Smooth muscle cell (in vitro differentiated cells): ENCODE results near the gene CSTB. TPM values are rescaled to one million over a fixed set of nuclear protein-coding genes. Genes with fewer than 3 reads are reported as not detected.
"Not testable (repeated sequence)": the region's sequence is repeated elsewhere in the genome, so short reads cannot be mapped to it uniquely, and the experiment has no call there.

Experiments
- DNase-seq: peaks from one replicate; lab custom pipeline; 2025; ENCODE audit not compliant: unreplicated experiment; lab: John Stamatoyannopoulos, UW
- H2AFZ ChIP-seq: fragments of 200-600 bp; sonication (generic); 2 replicates; pipeline ENCODE4 v1.6.0; 2016; ENCODE audit warnings: antibody characterized with exemption, low read depth, mild to moderate bottlenecking
- H3F3A ChIP-seq: fragments of 200-600 bp; sonication (generic); 2 replicates; pipeline ENCODE4 v1.6.0; 2017; ENCODE audit warnings: antibody characterized with exemption, low read depth
- H3K27ac ChIP-seq: fragments of 200-600 bp; sonication (generic); 2 replicates; pipeline ENCODE4 v1.5.1; 2016; ENCODE audit warnings: low read depth, mild to moderate bottlenecking
- H3K27me3 ChIP-seq: fragments of 200-600 bp; sonication (generic); 2 replicates; pipeline ENCODE4 v1.6.1; 2016; ENCODE audit warnings: low read depth, mild to moderate bottlenecking
- H3K36me3 ChIP-seq: fragments of 200-600 bp; sonication (generic); 2 replicates; pipeline ENCODE4 v1.5.1; 2016; ENCODE audit warnings: low read depth
- H3K4me1 ChIP-seq: fragments of 200-600 bp; sonication (generic); 2 replicates; pipeline ENCODE4 v1.5.1; 2016; ENCODE audit warnings: low read depth
- H3K4me2 ChIP-seq: fragments of 200-600 bp; sonication (generic); 2 replicates; pipeline ENCODE4 v1.6.0; 2016; ENCODE audit warnings: mild to moderate bottlenecking
- H3K4me3 ChIP-seq: fragments of 200-600 bp; sonication (generic); 2 replicates; pipeline ENCODE4 v1.5.1; 2016; ENCODE audit warnings: mild to moderate bottlenecking
- H3K79me2 ChIP-seq: fragments of 200-600 bp; sonication (generic); 2 replicates; pipeline ENCODE4 v1.6.0; 2016; ENCODE audit warnings: low read depth, mild to moderate bottlenecking
- H3K9ac ChIP-seq: fragments of 200-600 bp; sonication (generic); 2 replicates; pipeline ENCODE4 v1.6.0; 2016; ENCODE audit warnings: low read depth
- H3K9me3 ChIP-seq: fragments of 200-600 bp; sonication (generic); replicated peaks from 2 replicates; pipeline ENCODE4 v1.5.1; 2016; ENCODE audit warnings: low read depth
- H4K20me1 ChIP-seq: fragments of 200-600 bp; sonication (generic); 2 replicates; pipeline ENCODE4 v1.6.0; 2016; ENCODE audit warnings: low read depth
- WGBS: methylation state at CpG from one replicate; pipeline ENCODE4 v1.1.7; 2016; ENCODE audit warnings: low lambda C conversion rate; 5-methylcytosine and 5-hydroxymethylcytosine counted together
- polyA plus RNA-seq: library from polyadenylated mRNA; unstranded; fragments of >200 nt; fragmentation: Nextera tagmentation; extraction: Ambion mirVana; gene quantifications from 2 replicates; pipeline ENCODE4 v1.2.1, GENCODE V29; 2016
- total RNA-seq: library from RNA; depleted of rRNA; stranded (reverse); fragments of >200 nt; gene quantifications from 2 replicates; pipeline ENCODE4 v1.2.3, GENCODE V29; 2014
- TF ChIP-seq, protein P1 (sequence below): fragments of 200-600 bp; sonication (generic); IDR thresholded peaks from 2 replicates; pipeline ENCODE4 v1.5.1; 2017; ENCODE audit warnings: borderline replicate concordance, mild to moderate bottlenecking, antibody characterized with exemption; ENCODE audit not compliant: insufficient read depth, poor library complexity, severe bottlenecking

CSTB gene
- 22.2 and 29.9 TPM in 2 replicates for total RNA-seq
- 74.0 and 97.6 TPM in 2 replicates for polyA plus RNA-seq

DNA sequence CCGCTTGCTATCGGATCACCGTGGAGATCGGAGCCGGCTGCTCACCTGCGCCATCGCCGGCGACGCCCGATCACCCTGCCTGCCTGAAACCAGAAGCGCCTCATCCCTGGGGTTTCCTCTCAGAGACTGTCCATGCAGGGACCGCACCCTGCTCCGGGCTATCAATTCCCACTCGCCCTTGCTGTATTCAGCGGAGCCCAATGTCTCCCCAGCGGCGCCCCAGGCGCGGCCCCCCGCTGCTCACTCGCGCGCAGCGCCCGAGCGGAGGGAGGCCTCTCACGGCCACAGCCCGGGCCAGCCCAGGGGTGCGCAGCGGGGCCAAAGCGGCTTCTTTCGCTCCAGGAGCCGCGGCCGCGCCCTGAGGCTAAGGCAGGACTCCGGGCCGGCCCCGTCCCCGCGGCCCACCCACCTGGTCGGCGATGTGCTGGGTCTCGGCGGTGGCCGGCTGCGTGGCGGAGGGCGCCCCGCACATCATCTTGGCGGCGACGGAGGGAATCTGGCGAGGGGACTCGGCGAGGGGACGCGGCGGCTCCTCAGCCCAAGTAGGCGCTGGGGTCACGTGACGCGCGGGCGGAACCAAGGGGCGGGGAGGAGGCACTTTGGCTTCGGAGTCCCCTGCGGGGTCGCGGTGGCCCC, at the start of gene CSTB:
Gene CSTB (minus strand): TSS at position 514 of the 636 bp plus-strand sequence. CDS start 39 bp downstream, at position 475.
- no peak within 1 kb of the TSS for H2AFZ ChIP-seq
- H3K9ac ChIP-seq, result peak within 1 kb of the TSS; percentile 70
- H3K27ac ChIP-seq, result peak within 1 kb of the TSS; percentile 49
- WGBS, result under 1% methylated on average over 65 of the region's 71 CpGs
- peaks cover 15% of the 10 kb centered on the region for H3K79me2 ChIP-seq
- peaks cover 5% of the 10 kb centered on the region for H3F3A ChIP-seq
- no peaks in the 10 kb centered on the region for H3K27me3 ChIP-seq
- TF ChIP-seq, protein P1, sequence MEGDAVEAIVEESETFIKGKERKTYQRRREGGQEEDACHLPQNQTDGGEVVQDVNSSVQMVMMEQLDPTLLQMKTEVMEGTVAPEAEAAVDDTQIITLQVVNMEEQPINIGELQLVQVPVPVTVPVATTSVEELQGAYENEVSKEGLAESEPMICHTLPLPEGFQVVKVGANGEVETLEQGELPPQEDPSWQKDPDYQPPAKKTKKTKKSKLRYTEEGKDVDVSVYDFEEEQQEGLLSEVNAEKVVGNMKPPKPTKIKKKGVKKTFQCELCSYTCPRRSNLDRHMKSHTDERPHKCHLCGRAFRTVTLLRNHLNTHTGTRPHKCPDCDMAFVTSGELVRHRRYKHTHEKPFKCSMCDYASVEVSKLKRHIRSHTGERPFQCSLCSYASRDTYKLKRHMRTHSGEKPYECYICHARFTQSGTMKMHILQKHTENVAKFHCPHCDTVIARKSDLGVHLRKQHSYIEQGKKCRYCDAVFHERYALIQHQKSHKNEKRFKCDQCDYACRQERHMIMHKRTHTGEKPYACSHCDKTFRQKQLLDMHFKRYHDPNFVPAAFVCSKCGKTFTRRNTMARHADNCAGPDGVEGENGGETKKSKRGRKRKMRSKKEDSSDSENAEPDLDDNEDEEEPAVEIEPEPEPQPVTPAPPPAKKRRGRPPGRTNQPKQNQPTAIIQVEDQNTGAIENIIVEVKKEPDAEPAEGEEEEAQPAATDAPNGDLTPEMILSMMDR, result no peak
- no peaks in the 10 kb centered on the region for H3K36me3 ChIP-seq
- DNase-seq, result peak; percentile 63
- H4K20me1 ChIP-seq, result peaks cover 17% of the 10 kb centered on the region
- H3K4me3 ChIP-seq, result peak within 1 kb of the TSS; percentile 93
- peaks cover 6% of the 10 kb centered on the region for H3K4me1 ChIP-seq
- peak within 1 kb of the TSS; percentile 97 for H3K4me2 ChIP-seq
- no peaks in the 10 kb centered on the region for H3K9me3 ChIP-seq

GRCh38 chr21:43825242-43825935, 49.3 kb upstream of the CSTB start:
- Histone ChIP-seq H3K9ac (no peak overlapping the region), H3F3A (peaks cover 3% of the 10 kb centered on the region), H3K9me3 (no peaks in the 10 kb centered on the region), H3K79me2 (no peaks in the 10 kb centered on the region), H4K20me1 (no peaks in the 10 kb centered on the region), H3K27ac (no peak overlapping the region), H3K4me2 (no peak overlapping the region), H2AFZ (no peak overlapping the region), H3K36me3 (no peaks in the 10 kb centered on the region), H3K27me3 (no peaks in the 10 kb centered on the region), H3K4me3 (no peak overlapping the region), H3K4me1 (no peaks in the 10 kb centered on the region)
- TF ChIP-seq, protein P1, result no peak
- DNase-seq, result no peak
- 96% methylated on average over 24 of the region's 24 CpGs for WGBS

DNA sequence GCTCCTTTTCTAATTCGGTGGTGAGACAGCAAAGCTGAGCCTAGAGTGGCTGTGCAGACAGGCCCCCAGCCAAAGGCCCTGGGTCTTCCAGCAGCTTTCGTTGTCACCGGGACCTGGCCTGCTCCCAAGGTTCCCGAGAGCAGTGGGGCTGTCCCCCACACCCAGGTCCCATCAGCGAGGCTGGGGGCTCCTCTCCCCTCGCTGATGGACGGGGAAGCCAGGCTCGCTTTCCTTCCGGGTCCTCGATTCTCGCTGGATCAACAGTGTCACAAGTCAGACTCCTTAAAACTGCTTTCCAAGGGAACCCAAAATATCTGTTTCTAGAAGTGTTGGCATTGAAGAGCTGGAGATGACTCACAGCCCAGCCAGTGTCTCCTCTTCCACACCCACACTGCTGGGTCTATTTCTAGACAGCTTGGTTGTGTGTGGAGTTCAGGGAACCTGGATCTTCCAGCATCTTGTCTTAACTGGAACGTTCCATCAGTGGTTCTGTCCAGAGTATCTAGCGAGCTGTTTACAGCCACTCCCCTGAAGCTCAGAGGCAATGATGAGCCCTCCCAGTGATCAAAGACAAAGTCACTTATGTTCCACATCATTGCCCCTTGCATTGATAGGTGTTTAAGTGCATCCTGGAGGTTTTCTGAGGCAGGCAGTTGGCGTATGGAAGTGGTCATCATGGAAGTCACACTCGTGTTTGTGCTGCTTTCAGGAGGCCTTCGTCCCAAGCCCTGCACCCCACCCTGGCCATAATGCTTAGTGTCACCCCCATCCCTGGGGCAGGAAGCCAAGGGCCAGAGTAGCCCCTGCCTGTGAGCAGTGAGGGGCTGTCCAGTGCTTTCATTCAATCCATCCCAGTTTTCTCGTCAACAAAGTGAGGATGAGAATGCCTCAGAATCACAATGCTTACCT, 48.5 kb upstream of the CSTB start:
- H3K36me3 ChIP-seq, result no peaks in the 10 kb centered on the region
- H3K27me3 ChIP-seq, result no peaks in the 10 kb centered on the region
- 81% methylated on average over 17 of the region's 17 CpGs for WGBS
- H3K4me2 ChIP-seq, result no peak overlapping the region
- no peak overlapping the region for H3K9ac ChIP-seq
- TF ChIP-seq, protein P1, result no peak
- H3K4me1 ChIP-seq, result no peaks in the 10 kb centered on the region
- H4K20me1 ChIP-seq, result no peaks in the 10 kb centered on the region
- H2AFZ ChIP-seq, result no peak overlapping the region
- peaks cover 3% of the 10 kb centered on the region for H3F3A ChIP-seq
- no peaks in the 10 kb centered on the region for H3K79me2 ChIP-seq
- no peak overlapping the region for H3K4me3 ChIP-seq
- DNase-seq, result no peak
- H3K9me3 ChIP-seq, result no peaks in the 10 kb centered on the region
- H3K27ac ChIP-seq, result peak overlapping the region; percentile 14

GRCh38 chr21:43822741-43823140, 46.6 kb upstream of the CSTB start:
- H3K4me2 ChIP-seq, H3K9ac ChIP-seq, H4K20me1 ChIP-seq, DNase-seq, H3K4me1 ChIP-seq, H3F3A ChIP-seq, H3K4me3 ChIP-seq, H3K36me3 ChIP-seq, H2AFZ ChIP-seq, H3K27ac ChIP-seq, H3K27me3 ChIP-seq, H3K79me2 ChIP-seq, H3K9me3 ChIP-seq: not testable (repeated sequence)
- WGBS, result 100% methylated on average over 3 of the region's 5 CpGs

DNA sequence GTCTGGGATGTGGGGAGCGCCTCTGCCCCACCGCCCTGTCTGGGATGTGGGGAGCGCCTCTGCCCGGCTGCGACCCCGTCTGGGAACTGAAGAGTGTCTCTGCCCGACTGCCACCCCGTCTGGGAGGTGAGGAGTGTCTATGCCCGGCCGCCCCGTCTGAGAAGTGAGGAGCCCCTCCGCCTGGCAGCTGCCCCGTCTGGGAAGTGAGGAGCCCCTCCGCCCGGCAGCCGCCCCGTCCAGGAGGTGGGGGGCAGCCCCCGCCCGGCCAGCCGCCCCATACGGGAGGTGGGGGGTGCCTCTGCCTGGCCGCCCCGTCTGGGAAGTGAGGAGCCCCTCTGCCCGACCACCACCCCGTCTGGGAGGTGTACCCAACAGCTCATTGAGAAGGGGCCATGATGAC, 46.1 kb upstream of the CSTB start:
- H4K20me1 ChIP-seq, H3K9me3 ChIP-seq, H3F3A ChIP-seq, H3K27me3 ChIP-seq, DNase-seq, H3K4me1 ChIP-seq, H3K27ac ChIP-seq, H3K4me2 ChIP-seq, H3K9ac ChIP-seq, H3K79me2 ChIP-seq, H3K4me3 ChIP-seq, H2AFZ ChIP-seq, H3K36me3 ChIP-seq: not testable (repeated sequence)
- 96% methylated on average over 17 of the region's 25 CpGs for WGBS
